Progenitor cell of endocrine pancreas (in vitro differentiated cells): Measurements from ENCODE around the gene DAPP1. TPM values are rescaled to one million over a fixed set of nuclear protein-coding genes. Genes with fewer than 3 reads are reported as not detected.

ENCODE experiments used
- DNase-seq: peaks from one replicate; pipeline ENCODE4 v3.0.0; 2021; ENCODE audit warnings: low spot score; ENCODE audit not compliant: unreplicated experiment
- H3K27ac Mint-ChIP-seq: 2 replicates; pipeline ENCODE4 v1.8.0; 2021; ENCODE audit warnings: mild to moderate bottlenecking, moderate library complexity, mixed read lengths
- H3K27me3 Mint-ChIP-seq: 2 replicates; pipeline ENCODE4 v1.8.0; 2021; ENCODE audit warnings: mixed read lengths
- H3K36me3 Mint-ChIP-seq: 2 replicates; pipeline ENCODE4 v1.8.0; 2022; ENCODE audit warnings: mixed read lengths; ENCODE audit not compliant: insufficient read depth
- H3K4me1 Mint-ChIP-seq: 2 replicates; pipeline ENCODE4 v1.8.0; 2021; ENCODE audit warnings: low read depth, mixed read lengths
- H3K4me3 Mint-ChIP-seq: 2 replicates; pipeline ENCODE4 v1.8.0; 2021; ENCODE audit warnings: low read depth, mild to moderate bottlenecking, moderate library complexity, mixed read lengths
- H3K9me3 Mint-ChIP-seq: 2 replicates; pipeline ENCODE4 v1.8.0; 2021; ENCODE audit warnings: low read depth, mixed read lengths
- CTCF ChIP-seq: fragments of 200-600 bp; sonication (generic); IDR thresholded peaks from one replicate; pipeline ENCODE4 v1.5.0; 2021; ENCODE audit warnings: antibody characterized with exemption, mild to moderate bottlenecking; ENCODE audit not compliant: unreplicated experiment
- total RNA-seq: library from RNA; stranded (reverse); gene quantifications from 2 replicates; pipeline ENCODE4 v1.2.1, GENCODE V29; 2021

The DAPP1 gene
- total RNA-seq, 1 donor from 2014 or later, result 0.12 TPM

GRCh38 chr4:99808260-99808857 is 8.3 kb upstream of the DAPP1 start:
- Mint-ChIP-seq H3K4me3 (no peak overlapping the region), H3K27ac (no peak overlapping the region), H3K36me3 (no peaks in the 10 kb centered on the region), H3K27me3 (no peaks in the 10 kb centered on the region), H3K4me1 (no peaks in the 10 kb centered on the region), H3K9me3 (no peaks in the 10 kb centered on the region)
- TF ChIP-seq CTCF, result peak; percentile 86
- DNase-seq, result peak; percentile 52

- no peak for DNase-seq
- Mint-ChIP-seq H3K27me3 (no peaks in the 10 kb centered on the region), H3K27ac (no peak overlapping the region), H3K9me3 (no peaks in the 10 kb centered on the region), H3K36me3 (no peaks in the 10 kb centered on the region), H3K4me1 (no peaks in the 10 kb centered on the region), H3K4me3 (no peak overlapping the region)
- no peak for TF ChIP-seq CTCF
Measured at GRCh38 chr4:99809326-99809725, 7.3 kb upstream of the DAPP1 start.

- no peaks in the 10 kb centered on the region for H3K4me1 Mint-ChIP-seq
- no peaks in the 10 kb centered on the region for H3K36me3 Mint-ChIP-seq
- no peaks in the 10 kb centered on the region for H3K9me3 Mint-ChIP-seq
- no peak overlapping the region for H3K4me3 Mint-ChIP-seq
- H3K27me3 Mint-ChIP-seq, result no peaks in the 10 kb centered on the region
- no peak for TF ChIP-seq CTCF
- H3K27ac Mint-ChIP-seq, result no peak overlapping the region
- no peak for DNase-seq
Measured at GRCh38 chr4:99810536-99810935, 6.1 kb upstream of the DAPP1 start.

GRCh38 chr4:99811117-99811516 is 5.5 kb upstream of the DAPP1 start:
- no peaks in the 10 kb centered on the region for H3K4me1 Mint-ChIP-seq
- TF ChIP-seq CTCF, result no peak
- DNase-seq, result no peak
- H3K4me3 Mint-ChIP-seq, result no peak overlapping the region
- no peaks in the 10 kb centered on the region for H3K9me3 Mint-ChIP-seq
- H3K27me3 Mint-ChIP-seq, result no peaks in the 10 kb centered on the region
- H3K27ac Mint-ChIP-seq, result no peak overlapping the region
- no peaks in the 10 kb centered on the region for H3K36me3 Mint-ChIP-seq

- no peaks in the 10 kb centered on the region for H3K9me3 Mint-ChIP-seq
- H3K4me1 Mint-ChIP-seq, result no peaks in the 10 kb centered on the region
- no peaks in the 10 kb centered on the region for H3K27me3 Mint-ChIP-seq
- no peak for DNase-seq
- peak; percentile 52 for TF ChIP-seq CTCF
- no peaks in the 10 kb centered on the region for H3K36me3 Mint-ChIP-seq
- H3K27ac Mint-ChIP-seq, result no peak overlapping the region
- H3K4me3 Mint-ChIP-seq, result no peak overlapping the region
Measured at GRCh38 chr4:99811850-99812249, 4.8 kb upstream of the DAPP1 start.
